Prostate gland (tissue), 2 donors: ENCODE results near the gene KIAA0232. TPM values are rescaled to one million over a fixed set of nuclear protein-coding genes. Genes with fewer than 3 reads are reported as not detected.

Experiments used
- DNase-seq: peaks from one replicate; pipeline ENCODE4 v3.0.0-alpha.2; 2019; ENCODE audit warnings: low spot score
- H3K27ac ChIP-seq, 2 donors: fragments of 200-600 bp; sonication (generic); 2 replicates each; pipeline ENCODE4 v1.5.1; 2017 to 2019
- H3K27me3 ChIP-seq: fragments of 200-600 bp; sonication (generic); replicated peaks from 2 replicates; pipeline ENCODE4 v1.5.1; 2019; ENCODE audit not compliant: insufficient read depth
- H3K36me3 ChIP-seq, 2 donors: fragments of 200-600 bp; sonication (generic); 1 replicate in 1 of 2; 2 replicates in 1 of 2; pipeline versions ENCODE4 v1.5.1 to v1.8.1; 2017 to 2019
- H3K4me1 ChIP-seq: fragments of 200-600 bp; sonication (generic); replicated peaks from 2 replicates; pipeline ENCODE4 v1.5.1; 2019
- H3K4me3 ChIP-seq, 2 donors: fragments of 200-600 bp; sonication (generic); 2 replicates each; pipeline ENCODE4 v1.5.1; 2017 to 2019
- H3K9me3 ChIP-seq: fragments of 200-600 bp; sonication (generic); 2 replicates; pipeline ENCODE4 v1.5.1; 2017
- CTCF ChIP-seq, 4 experiments: fragments of 200-600 bp in 2 of 4; fragments of 450-650 bp in 2 of 4; sonication (generic) in 2 of 4; IDR thresholded peaks; 1 replicate in 3 of 4; 2 replicates in 1 of 4; pipeline ENCODE4 v1.5.1; 2016 to 2019; ENCODE audit warnings: antibody characterized with exemption in 4 of 4, mild to moderate bottlenecking in 2 of 4, moderate library complexity in 2 of 4
- POLR2A ChIP-seq: fragments of 450-650 bp; IDR thresholded peaks from one replicate; pipeline ENCODE4 v1.6.1; 2016; ENCODE audit warnings: antibody characterized with exemption, mild to moderate bottlenecking
- POLR2AphosphoS5 ChIP-seq: sonication (generic); formaldehyde crosslinking; IDR thresholded peaks from one replicate; pipeline ENCODE4 v1.6.1; 2017; ENCODE audit warnings: antibody characterized with exemption
- WGBS: methylation state at CpG from one replicate; pipeline ENCODE4 v1.1.5; 2018; 5-methylcytosine and 5-hydroxymethylcytosine counted together
- intact Hi-C: fragments of 100-400 bp; cut with DNase I; formaldehyde crosslinking; loops from one replicate; pipeline ENCODE4 v1.14.2; 2022
- total RNA-seq, 2 donors: library from RNA; depleted of rRNA; stranded (reverse); fragments of >200 nt; gene quantifications; one replicate each; pipeline ENCODE4 v1.1.0, GENCODE V29; 2016

KIAA0232 gene
- total RNA-seq, 2 donors from 2014 or later, result 35.3 to 42.1 TPM

- Histone ChIP-seq H3K27ac (no peak overlapping the region), H3K4me3 (no peak overlapping the region), H3K9me3 (no peaks in the 10 kb centered on the region), H3K4me1 (no peaks in the 10 kb centered on the region), H3K27me3 (no peaks in the 10 kb centered on the region), H3K36me3 (peaks cover 0 to 5% of the 10 kb centered on the region in 2 donors)
- WGBS, result 77% methylated on average over 2 of the region's 2 CpGs
- TF ChIP-seq POLR2A (no peak), POLR2AphosphoS5 (no peak), CTCF (IDR thresholded peaks at IDR 0.05) (no peak)
- intact Hi-C loops, result no loop called here
- no peak for DNase-seq
Observed at GRCh38 chr4:6851962-6852361, 69.4 kb downstream of the KIAA0232 start.

- H3K27ac ChIP-seq, result no peak overlapping the region
- H3K27me3 ChIP-seq, result no peaks in the 10 kb centered on the region
- TF ChIP-seq POLR2AphosphoS5 (no peak), POLR2A (no peak), CTCF (IDR thresholded peaks at IDR 0.05) (no peak)
- peaks cover 0 to 5% of the 10 kb centered on the region in 2 donors for H3K36me3 ChIP-seq
- no peak overlapping the region for H3K4me3 ChIP-seq
- WGBS, result 0% methylated on average over 1 of the region's 1 CpG
- H3K9me3 ChIP-seq, result no peaks in the 10 kb centered on the region
- DNase-seq, result no peak
- H3K4me1 ChIP-seq, result no peaks in the 10 kb centered on the region
- intact Hi-C loops, result no loop called here
Observed at GRCh38 chr4:6852582-6852981, 70.1 kb downstream of the KIAA0232 start.

GRCh38 chr4:6854098-6854744 is 71.7 kb downstream of the KIAA0232 start:
- H3K27me3 ChIP-seq, result no peaks in the 10 kb centered on the region
- no peaks in the 10 kb centered on the region for H3K4me1 ChIP-seq
- intact Hi-C loops, result no loop called here

GRCh38 chr4:6855692-6856297 is 73.3 kb downstream of the KIAA0232 start:
- 62% methylated on average over 11 of the region's 11 CpGs for WGBS
- intact Hi-C loops, result loop anchor here (5.0 kb wide), 1 partner anchor 73 kb away; the partner anchor contains the start of gene KIAA0232
- no peaks in the 10 kb centered on the region for H3K4me1 ChIP-seq
- no peak for DNase-seq
- H3K27ac ChIP-seq, result peak overlapping the region; percentile 8 to 72
- H3K9me3 ChIP-seq, result no peaks in the 10 kb centered on the region
- peaks cover 0 to 5% of the 10 kb centered on the region in 2 donors for H3K36me3 ChIP-seq
- H3K4me3 ChIP-seq, result no peak overlapping the region
- no peak for TF ChIP-seq CTCF (IDR thresholded peaks at IDR 0.05)
- TF ChIP-seq POLR2A, result no peak
- no peak for TF ChIP-seq POLR2AphosphoS5
- no peaks in the 10 kb centered on the region for H3K27me3 ChIP-seq

More at GRCh38 chr4:6854098-6854744, 71.7 kb downstream of the KIAA0232 start:
- H3K4me3 ChIP-seq, result no peak overlapping the region
- TF ChIP-seq POLR2A (no peak), CTCF (IDR thresholded peaks at IDR 0.05) (no peak), POLR2AphosphoS5 (no peak)
- peaks cover 0 to 5% of the 10 kb centered on the region in 2 donors for H3K36me3 ChIP-seq
- no peak overlapping the region for H3K27ac ChIP-seq
- 80% methylated on average over 7 of the region's 7 CpGs for WGBS
- DNase-seq, result no peak
- H3K9me3 ChIP-seq, result no peaks in the 10 kb centered on the region

- intact Hi-C loops, result loop anchor here (5.0 kb wide), 1 partner anchor 74 kb away; the partner anchor contains the start of gene KIAA0232
- TF ChIP-seq POLR2A (no peak), POLR2AphosphoS5 (no peak), CTCF (IDR thresholded peaks at IDR 0.05) (no peak)
- peaks cover 0 to 5% of the 10 kb centered on the region in 2 donors for H3K36me3 ChIP-seq
- no peak overlapping the region for H3K4me3 ChIP-seq
- no peaks in the 10 kb centered on the region for H3K9me3 ChIP-seq
- H3K4me1 ChIP-seq, result no peaks in the 10 kb centered on the region
- no peaks in the 10 kb centered on the region for H3K27me3 ChIP-seq
- H3K27ac ChIP-seq, result peak overlapping the region; percentile 8 to 72
- DNase-seq, result no peak
- WGBS, result 89% methylated on average over 2 of the region's 2 CpGs
Observed at GRCh38 chr4:6856391-6856790, 73.9 kb downstream of the KIAA0232 start.
